HG02678 (cell line): ENCODE measurements around the gene CBLB.
A peak's percentile ranks its signal among the peaks of the same experiment; 100 is the strongest.

Experiments
- ATAC-seq: cut with Tn5 transposase; IDR thresholded peaks from one replicate; pipeline ENCODE4 v1.9.1; 2021; ENCODE audit warnings: mild to moderate bottlenecking, moderate library complexity; ENCODE audit not compliant: unreplicated experiment

CBLB gene

DNA sequence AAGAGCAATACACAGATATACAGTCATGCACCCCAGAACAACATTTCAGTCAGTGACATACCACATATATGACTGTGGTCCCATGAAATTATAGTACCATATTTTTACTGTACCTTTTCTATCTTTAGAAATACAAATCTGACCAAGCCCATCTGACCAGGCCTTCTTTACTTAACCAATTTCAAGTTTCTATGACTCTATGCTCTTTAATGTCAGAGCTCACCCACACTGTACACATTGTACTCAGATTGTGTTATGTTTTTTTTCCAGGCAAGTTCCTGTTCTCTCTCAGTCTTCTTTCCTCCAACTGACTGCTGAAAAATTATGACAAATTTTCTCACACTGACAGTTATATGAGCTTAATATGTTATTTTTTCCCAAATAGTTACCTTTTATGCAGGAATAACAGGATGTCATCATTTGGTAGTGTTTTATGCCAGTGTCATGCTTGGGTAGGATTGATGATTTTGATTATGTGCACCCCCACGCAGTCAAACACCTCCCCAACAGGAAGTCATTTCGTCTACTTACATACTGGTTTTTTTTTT, 8.0 kb upstream of the CBLB start:
- peak; percentile 62 for ATAC-seq

DNA sequence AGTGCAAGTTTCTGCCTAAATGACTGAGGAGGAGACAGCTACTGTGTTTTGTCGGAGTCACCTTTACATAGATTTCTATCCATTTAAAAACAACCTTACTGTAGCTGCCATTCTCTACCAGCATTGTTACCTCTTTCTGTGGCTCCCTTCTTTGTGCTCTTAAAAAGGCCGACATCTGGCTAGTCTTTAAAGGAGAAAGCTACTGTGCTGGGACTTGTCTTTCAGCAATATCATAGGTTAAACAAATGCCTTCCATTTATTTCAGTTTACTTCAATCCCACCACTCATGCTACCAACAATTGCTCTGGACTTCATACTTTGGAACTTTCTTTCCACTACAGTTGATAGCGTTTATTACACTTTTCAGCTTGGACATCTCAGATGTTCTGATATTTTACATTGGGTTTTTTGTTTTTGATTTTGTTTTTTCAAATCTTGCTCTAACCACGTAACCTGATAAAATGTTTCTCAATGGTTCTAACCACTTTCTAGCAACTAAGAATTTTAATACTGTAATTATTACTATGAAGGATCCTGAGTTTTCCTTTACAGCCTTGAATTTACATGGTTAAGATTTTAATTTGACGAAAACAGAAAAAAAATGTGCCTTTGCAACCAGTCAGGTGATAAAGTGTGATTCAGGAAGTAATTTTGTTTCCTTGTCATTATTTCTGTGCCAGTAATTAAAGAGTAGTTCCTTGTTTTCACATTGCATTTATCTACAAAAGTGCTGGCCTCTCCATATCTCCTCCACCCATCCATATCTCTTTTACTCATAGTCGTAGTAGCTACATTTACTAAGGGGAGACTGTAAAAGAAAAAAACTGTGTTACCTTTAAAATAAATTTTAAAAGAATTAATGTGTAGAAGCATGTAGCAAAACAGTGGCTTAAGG, 1.3 kb upstream of the CBLB start:
- ATAC-seq: no peak

DNA sequence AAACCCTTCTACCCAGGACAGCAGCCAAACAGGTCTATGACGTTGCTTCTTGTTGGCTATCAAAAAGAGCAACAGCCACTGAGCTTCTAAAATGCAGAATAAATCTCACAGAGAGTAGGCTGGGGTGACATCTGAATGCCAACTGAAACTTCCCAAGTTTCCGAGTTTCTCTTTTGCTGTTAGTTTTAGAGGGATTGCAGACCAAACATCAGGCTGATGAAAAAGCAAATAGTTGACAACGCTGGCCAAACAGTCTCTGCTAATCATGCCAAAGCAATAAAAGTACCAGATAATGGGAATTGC, 670 bp upstream of the CBLB start:
- ATAC-seq: no peak

DNA sequence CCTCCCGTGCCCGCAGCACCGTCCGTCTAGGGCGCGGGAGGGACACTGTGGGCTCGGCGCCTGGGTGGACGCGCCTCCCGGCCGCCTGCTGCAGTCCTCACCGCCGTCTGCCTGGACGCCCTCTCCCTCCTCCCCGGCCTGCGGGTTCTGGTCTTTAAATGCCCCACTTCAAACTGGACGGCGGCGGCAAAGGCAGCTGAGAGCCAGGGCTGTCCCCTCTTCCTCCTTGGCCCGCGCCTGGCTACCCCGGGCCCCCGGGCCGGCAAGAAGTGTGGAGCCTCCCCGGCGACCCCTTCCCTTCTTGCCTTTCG, 426 bp downstream of the CBLB start:
- ATAC-seq: peak; percentile 3

DNA sequence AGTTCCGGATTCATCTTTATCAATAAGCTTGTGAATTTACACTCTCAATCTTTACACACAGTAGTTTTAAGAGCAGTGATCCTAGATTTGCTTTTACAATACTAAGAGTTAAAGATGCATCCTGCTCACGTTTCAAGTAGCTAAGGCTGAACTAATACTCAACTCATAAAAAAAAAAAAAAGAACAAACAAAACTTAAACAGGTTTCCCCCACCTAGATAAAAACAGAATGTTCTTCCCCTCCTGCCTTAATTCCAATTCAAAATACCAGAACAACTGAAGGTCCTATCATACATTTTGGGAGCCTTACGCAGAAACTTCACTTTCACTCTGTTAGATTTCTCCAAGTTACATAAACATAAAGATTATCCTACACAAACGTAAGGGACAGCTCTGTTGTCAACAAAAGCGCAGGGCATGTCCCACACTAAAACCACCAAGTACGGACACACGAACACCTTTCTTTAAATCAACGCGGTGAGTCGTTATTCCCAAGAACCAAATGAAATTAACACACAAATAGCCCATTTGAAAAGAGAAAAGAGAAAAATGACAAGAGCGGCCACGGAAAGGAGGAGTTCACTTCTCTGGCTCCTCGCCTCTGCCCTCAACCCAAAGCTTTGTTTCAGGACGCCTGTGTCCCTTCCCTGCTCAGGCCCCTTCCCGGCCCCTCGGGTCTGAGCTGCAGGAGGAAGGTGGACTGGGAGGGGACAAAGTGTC, 941 bp downstream of the CBLB start:
- ATAC-seq: no peak

DNA sequence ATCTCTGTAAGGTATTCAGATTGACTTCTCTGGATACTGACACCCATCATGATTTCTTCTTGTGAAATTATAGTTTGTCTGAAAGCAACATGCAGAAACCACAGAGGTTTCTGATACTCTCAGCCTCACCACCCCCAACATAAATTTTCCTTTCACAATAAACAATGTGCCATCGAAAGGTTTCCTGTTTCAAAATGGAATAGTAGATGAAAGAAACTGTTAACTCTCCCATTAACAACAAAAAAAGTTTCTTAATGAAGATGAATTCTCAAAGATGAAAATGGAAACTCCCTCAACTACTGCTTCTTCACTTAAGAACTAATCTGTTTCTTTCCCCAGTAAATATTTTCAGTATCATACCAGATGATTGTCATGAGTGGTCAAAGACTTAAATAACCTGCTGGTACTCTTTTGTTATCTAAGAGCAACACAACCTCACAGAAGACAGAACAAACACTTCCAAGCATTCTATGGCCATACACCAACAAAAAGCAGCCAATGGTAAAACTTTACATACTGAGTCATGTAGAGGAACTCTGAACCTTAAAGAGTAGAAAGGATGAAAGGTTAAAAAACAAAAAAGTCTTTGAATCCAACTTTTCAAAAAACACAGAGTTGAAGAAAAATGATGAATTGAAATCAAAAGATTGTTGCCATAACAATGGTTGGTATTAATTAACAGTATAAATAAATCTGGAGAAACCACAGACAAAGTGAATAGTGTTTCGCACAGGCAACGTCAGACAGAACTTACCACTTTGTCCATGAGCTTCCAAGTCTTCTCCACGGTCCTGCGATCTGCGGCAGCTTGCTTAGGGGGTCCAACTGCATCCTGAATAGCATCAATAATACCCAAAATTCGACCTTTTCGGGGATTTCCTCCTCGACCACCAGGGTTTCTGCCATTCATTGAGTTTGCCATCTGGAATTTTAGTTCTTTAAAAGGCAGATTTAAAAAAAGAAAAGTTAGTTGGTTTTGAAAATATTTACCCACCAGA, 1.9 kb downstream of the CBLB start:
- ATAC-seq: peak; percentile 30

DNA sequence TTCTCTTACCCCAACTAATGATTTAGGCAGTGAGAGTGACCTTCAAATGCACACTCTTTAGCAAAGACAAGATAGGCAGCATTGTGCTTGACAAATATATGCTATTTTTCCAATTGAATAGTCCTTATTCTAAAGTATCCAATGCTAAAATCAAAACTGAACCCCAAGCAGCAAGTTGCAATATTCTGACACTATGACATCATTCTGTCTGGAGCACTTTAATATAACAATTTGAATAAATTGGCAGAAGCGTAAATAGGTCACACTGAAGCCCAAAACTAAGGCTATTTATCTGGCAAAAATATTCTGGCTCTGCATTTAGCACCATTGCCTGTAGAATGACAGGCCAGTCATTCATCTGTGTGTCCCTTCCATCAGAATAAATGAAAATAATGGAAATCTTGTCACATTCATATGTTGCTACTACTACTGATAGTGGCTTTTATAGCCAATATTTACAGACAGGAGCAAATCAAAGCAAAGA, 2.9 kb downstream of the CBLB start:
- no peak for ATAC-seq

DNA sequence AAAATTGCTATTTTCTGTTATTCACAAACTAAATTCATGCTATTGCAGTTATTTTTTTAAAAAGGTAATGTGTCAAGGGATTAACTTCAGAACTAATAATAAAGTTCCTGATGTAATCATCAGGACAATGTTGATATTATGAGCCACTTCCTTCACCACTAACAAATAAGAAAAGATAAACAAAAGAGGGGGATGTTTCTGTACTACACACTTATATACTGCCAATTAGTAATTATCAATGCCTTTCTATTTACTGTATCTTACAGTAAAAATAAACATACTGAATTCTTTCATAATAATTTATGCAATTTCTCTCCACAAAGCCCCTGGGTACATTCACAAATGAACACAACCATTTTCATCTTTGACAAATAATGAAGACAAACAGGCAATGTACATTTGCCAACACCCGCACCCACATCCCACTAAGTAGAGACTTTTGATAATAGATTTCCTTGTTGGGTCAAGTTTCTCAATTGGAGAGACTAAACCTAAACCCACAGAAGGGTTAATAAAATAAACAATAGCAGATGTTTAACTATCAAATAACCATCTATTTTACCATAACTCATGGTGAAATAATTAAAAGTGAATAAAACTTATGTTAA, 3.7 kb downstream of the CBLB start:
- no peak for ATAC-seq

DNA sequence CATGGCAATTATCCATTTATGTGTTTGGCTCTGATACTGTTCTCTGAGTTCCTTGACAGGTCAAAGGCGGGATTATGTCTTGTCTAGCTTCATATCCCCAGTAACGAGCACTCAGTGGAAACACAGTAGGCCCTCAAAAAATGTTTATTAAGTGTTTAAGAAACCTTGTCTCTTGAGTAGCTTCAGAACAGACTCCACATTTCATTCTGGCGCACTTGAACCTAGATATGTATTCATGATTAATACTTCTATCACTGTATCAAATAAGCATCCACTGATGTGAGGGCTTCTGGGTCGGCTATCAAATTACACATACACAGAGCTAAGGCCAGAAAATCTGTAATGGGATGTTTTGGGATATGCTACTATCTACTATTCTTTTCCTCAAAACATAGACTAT, 4.6 kb downstream of the CBLB start:
- ATAC-seq: no peak

DNA sequence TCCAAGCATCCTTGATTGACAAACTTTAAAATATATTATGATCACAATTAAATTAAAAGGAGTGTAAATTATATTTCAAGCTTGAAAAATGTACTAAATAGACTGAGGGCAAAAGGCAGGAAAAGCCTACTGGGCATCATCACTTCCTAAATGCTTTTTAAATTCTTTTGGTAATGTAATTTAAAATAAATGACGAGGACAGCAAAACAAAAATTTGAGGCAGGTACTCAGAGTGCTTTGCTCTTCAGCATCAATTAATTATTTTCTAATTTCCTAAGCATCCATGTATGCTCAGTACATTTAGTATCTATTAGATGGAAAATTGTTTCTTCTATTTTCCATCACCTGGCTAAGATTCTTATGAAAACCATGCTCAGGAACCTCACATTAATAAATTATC, 5.2 kb downstream of the CBLB start:
- no peak for ATAC-seq

DNA sequence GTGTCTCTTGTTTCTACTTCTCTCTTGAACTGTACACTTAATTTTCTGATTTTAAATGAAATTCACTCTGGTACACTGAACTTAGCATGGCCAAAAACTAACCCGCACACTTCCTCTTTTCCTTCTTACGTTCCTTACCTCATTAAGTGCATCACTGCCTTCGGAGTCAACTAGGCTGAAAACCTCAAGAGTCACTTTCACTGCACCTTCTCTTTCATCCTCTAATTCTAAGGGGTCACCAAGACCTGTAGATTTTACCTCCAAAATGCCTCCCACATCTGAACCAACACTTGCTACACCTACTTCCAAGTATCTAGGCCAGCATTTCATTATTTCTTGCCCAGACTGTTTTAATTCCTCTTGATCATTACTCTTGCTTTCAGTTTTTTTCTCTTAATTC, 6.6 kb downstream of the CBLB start:
- peak; percentile 60 for ATAC-seq

DNA sequence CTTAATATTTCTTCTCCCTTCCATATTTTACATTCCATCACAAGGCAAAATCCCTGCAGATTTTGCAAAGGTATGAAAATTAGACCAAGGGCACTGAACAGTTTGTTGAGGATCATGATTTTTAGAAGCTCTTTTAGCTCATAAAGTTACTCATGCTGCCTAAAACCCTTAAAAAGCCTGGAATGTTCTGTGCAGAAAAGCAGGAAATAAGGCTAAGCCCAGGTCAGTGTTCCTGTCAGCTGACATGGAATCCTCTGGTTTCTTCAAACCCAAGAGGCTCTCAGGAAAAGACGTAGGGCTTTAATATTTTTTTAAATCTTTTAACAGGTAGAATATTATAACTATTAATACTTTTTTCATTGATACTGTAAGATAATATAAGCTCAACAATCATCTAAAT, 8.2 kb downstream of the CBLB start:
- ATAC-seq: no peak

DNA sequence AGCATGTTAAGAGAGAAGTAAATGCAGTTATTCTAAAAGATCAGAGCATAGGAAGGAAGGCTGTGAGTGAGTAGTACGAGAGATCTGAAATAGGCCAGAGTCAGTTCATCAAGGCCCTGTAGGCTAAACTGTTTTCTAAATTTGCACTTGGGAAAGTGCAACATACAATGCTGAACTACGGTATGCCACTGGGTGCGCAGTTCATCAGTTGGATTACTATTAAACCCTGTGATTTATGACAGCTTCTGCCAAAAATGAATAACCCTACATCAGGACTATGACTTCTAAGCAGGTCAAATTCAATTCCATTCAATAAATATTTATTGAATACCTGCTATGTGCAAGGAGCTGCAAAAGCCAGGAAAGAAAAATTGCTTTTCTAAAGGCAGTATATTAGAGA, 10.8 kb downstream of the CBLB start:
- no peak for ATAC-seq

DNA sequence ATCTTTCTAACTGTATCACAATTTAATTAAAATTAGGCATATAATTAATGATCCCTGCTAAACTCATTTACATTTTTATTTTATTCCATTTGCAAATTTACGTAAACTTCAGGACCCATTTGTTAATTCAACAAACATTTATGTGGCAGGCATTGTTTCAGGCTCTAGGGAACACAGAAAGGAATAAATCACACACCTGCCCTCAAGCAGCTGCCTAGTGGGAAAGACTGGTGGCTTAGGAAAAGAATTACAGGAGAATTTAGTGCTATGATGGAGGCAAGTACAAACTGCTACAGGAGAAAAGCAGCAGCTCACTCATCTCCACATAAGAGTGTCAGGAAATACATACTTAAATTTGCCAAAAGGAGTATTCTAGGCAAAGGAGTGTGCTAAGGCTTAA, 11.2 kb downstream of the CBLB start:
- no peak for ATAC-seq

DNA sequence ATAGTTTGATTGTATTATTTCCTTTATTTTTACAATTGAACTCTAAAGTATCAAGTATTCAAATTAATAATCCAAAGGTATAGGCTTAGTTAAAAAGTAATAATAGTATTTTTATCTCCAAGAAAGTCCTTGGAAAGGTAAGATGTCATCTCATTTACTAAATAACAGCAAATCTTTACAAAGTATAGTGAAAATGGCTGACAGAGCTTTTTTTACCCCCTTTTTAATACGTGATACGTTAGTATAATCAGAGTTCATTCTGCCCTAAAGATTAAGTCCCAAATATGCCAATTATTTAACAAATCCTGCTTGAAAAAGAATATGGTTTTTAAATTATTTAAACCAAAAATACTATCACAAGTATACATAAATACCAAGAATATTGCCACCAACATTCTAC, 12.2 kb downstream of the CBLB start:
- no peak for ATAC-seq

DNA sequence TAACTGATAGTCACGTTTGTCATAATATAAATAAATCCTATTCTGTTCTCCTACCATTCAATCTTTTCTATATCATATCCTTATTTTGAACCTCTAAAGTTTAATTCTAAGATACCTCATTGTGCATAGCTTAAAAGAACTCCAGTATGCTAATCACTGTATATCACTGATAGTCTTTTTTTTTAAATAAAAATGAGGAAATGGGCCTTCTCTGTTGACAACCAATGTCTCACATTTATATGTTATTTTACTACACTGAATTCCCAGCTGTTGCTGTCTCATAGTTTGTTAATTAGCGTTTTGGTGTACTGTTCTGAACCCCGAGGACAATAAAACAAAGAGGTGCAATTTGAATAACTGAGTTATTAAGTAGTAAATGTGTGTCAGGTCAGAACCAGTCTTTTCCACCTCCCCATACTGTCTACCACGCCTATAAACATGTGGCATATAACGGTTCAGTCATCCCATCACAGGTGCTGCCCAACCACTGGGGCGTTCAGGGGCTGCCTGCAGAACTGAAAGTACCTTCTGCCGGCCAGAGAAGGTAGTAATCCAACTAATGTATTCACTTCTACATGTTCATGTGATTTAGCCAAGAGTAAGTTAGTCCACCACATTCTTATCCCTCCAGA, 14.9 kb downstream of the CBLB start:
- peak; percentile 99 for ATAC-seq

DNA sequence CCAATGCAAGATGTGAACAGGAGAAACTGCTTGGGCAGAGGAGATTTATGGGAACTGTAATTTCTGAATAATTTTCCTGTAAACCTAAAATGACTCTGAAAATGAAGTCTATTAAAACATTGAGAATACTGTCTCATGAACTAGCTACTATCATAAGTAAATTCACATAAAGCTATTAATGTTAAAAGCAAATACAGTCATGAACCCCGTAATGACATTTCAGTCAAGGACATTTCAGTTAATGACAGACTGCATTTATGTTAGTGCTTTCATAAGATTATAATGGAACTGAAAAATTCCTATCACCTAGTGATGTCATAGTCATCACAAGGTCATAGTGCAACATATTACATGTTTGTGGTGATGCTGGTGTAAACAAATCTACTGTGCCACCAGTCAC, 17.2 kb downstream of the CBLB start:
- no peak for ATAC-seq

DNA sequence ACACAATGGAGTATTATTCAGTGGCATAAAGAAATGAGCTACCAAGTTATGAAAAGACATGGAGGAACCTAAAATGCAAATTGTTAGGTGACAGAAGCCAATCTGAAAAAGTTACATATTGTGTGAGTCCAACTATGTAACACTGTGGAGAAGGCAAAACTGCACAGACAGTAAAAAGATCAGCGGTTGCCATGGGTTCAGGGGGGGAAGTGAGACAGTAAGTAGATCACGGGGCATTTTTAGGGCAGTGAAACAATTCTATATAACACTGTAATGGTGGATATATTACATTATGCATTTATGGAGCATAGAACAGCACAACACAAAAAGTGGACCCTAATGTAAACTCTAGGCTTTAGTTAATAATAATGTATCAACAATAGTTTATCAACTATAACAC, 17.6 kb downstream of the CBLB start:
- no peak for ATAC-seq

DNA sequence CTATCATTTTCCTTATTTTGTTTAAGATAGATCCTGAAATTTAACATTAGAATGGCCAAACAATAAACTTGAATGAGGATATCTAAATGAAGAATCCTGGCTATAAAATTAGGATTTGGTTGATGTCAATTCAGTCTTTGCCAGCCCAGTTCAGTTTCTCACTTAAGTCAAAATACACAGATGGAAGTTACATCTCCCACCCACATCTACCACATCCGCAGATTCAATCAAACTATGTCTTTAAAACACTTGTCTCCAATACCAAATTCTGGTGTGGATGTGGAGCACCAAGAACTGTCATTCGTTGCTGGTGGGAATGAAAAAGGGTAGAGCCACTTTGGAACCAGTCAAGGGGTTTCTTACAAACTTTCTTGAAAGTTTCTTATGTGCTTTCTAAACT, 18.2 kb downstream of the CBLB start:
- no peak for ATAC-seq

DNA sequence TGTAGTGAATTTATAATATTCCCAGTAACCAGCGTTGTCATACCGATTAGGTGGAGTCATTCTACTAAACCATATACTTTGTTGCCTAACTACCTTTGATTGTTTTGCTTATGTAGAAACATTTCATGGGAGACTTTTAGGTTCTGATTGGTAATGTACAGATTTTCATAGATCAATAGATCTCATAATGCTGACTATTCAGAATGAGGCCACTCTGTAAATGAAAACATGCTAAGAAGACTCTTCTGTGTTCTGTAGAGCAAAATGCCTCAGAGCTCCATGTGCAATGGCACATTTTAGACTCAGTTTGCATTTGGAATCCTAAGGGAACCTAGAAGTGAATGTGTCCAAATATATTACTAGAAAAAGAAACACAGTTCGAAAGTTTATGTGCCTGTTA, 20.0 kb downstream of the CBLB start:
- ATAC-seq: no peak
